ENCODE measurements around the gene SANBR. TPM values are rescaled to one million over a fixed set of nuclear protein-coding genes. Genes with fewer than 3 reads are reported as not detected.

Gene SANBR
- total RNA-seq, 1 experiment from 2014 or later, result 9.4 TPM

- in situ Hi-C loops (cut with HindIII; ENCODE audit: low pct_unique_long_range_greater_than_20kb, low sequenced_read_pairs), result no loop called here
Measured at GRCh38 chr2:61057562-61057961, 8.1 kb upstream of the SANBR start.

GRCh38 chr2:61059382-61059781 lies 6.3 kb upstream of the SANBR start:
- in situ Hi-C loops (cut with HindIII; ENCODE audit: low pct_unique_long_range_greater_than_20kb, low sequenced_read_pairs), result no loop called here
- no peak for DNase-seq (ENCODE audit: low read depth, low spot score)

More at GRCh38 chr2:61057562-61057961, 8.1 kb upstream of the SANBR start:
- no peak for DNase-seq (ENCODE audit: low read depth, low spot score)

GRCh38 chr2:61074100-61074499 lies 8.4 kb downstream of the SANBR start:
- DNase-seq (ENCODE audit: low read depth, low spot score), result no peak
- in situ Hi-C loops (cut with HindIII; ENCODE audit: low pct_unique_long_range_greater_than_20kb, low sequenced_read_pairs), result no loop called here

- DNase-seq (ENCODE audit: low read depth, low spot score), result no peak
- in situ Hi-C loops (cut with HindIII; ENCODE audit: low pct_unique_long_range_greater_than_20kb, low sequenced_read_pairs), result no loop called here
Measured at GRCh38 chr2:61085883-61086282, 20.2 kb downstream of the SANBR start.

GRCh38 chr2:61089797-61090196 lies 24.1 kb downstream of the SANBR start:
- in situ Hi-C loops (cut with HindIII; ENCODE audit: low pct_unique_long_range_greater_than_20kb, low sequenced_read_pairs), result no loop called here

GRCh38 chr2:61090386-61090921 lies 24.8 kb downstream of the SANBR start:
- no peak for DNase-seq (ENCODE audit: low read depth, low spot score)
- in situ Hi-C loops (cut with HindIII; ENCODE audit: low pct_unique_long_range_greater_than_20kb, low sequenced_read_pairs), result no loop called here

More at GRCh38 chr2:61089797-61090196, 24.1 kb downstream of the SANBR start:
- DNase-seq (ENCODE audit: low read depth, low spot score), result no peak

- no peak for DNase-seq (ENCODE audit: low read depth, low spot score)
- in situ Hi-C loops (cut with HindIII; ENCODE audit: low pct_unique_long_range_greater_than_20kb, low sequenced_read_pairs), result no loop called here
Measured at GRCh38 chr2:61091485-61091884, 25.8 kb downstream of the SANBR start.

- DNase-seq (ENCODE audit: low read depth, low spot score), result no peak
- in situ Hi-C loops (cut with HindIII; ENCODE audit: low pct_unique_long_range_greater_than_20kb, low sequenced_read_pairs), result no loop called here
Measured at GRCh38 chr2:61096438-61096837, 30.8 kb downstream of the SANBR start.

- DNase-seq (ENCODE audit: low read depth, low spot score), result no peak
- in situ Hi-C loops (cut with HindIII; ENCODE audit: low pct_unique_long_range_greater_than_20kb, low sequenced_read_pairs), result no loop called here
Measured at GRCh38 chr2:61100801-61101200, 35.1 kb downstream of the SANBR start.

- in situ Hi-C loops (cut with HindIII; ENCODE audit: low pct_unique_long_range_greater_than_20kb, low sequenced_read_pairs), result no loop called here
- no peak for DNase-seq (ENCODE audit: low read depth, low spot score)
Measured at GRCh38 chr2:61109291-61109690, 43.6 kb downstream of the SANBR start.

- DNase-seq (ENCODE audit: low read depth, low spot score), result no peak
- in situ Hi-C loops (cut with HindIII; ENCODE audit: low pct_unique_long_range_greater_than_20kb, low sequenced_read_pairs), result no loop called here
Measured at GRCh38 chr2:61111708-61112107, 46.0 kb downstream of the SANBR start.

GRCh38 chr2:61114147-61114546 lies 48.5 kb downstream of the SANBR start:
- in situ Hi-C loops (cut with HindIII; ENCODE audit: low pct_unique_long_range_greater_than_20kb, low sequenced_read_pairs), result no loop called here
- no peak for DNase-seq (ENCODE audit: low read depth, low spot score)

Other genes starting within 250 kb of the SANBR start
- 7.3 and 7.8 TPM in 2 replicates for gene REL, start 184.3 kb upstream of the SANBR start, total RNA-seq (2014; rRNA removed; shearing (Covaris generic))
- gene PEX13, start 48.2 kb upstream of the SANBR start, total RNA-seq (2014; rRNA removed; shearing (Covaris generic)), result 30.2 and 30.7 TPM in 2 replicates
- 5.2 and 6.7 TPM in 2 replicates for gene PUS10, start 47.6 kb upstream of the SANBR start, total RNA-seq (2014; rRNA removed; shearing (Covaris generic))
- 25.2 and 29.0 TPM in 2 replicates for gene C2orf74, start 96.3 kb downstream of the SANBR start, total RNA-seq (2014; rRNA removed; shearing (Covaris generic))

Data from SK-MEL-5 (cell line).